GM18508 (cell line): ENCODE measurements around the gene CHRDL1.
"Not testable (repeated sequence)": the region's sequence is repeated elsewhere in the genome, so short reads cannot be mapped to it uniquely, and the experiment has no call there.

Experiments
- ATAC-seq: cut with Tn5 transposase; IDR thresholded peaks from one replicate; pipeline ENCODE4 v1.9.1; 2021; ENCODE audit warnings: moderate number of reproducible peaks; ENCODE audit not compliant: insufficient read depth, unreplicated experiment

CHRDL1 gene

GRCh38 chrX:110669572-110669971 lies 126.0 kb downstream of the CHRDL1 start:
- ATAC-seq, result no peak

GRCh38 chrX:110667706-110668105 lies 127.9 kb downstream of the CHRDL1 start:
- no peak for ATAC-seq

GRCh38 chrX:110665223-110666002 lies 130.2 kb downstream of the CHRDL1 start:
- ATAC-seq, result no peak

GRCh38 chrX:110657073-110657472 lies 138.5 kb downstream of the CHRDL1 start:
- ATAC-seq, result no peak

- ATAC-seq, result not testable (repeated sequence)
Observed at GRCh38 chrX:110654280-110654679, 141.3 kb downstream of the CHRDL1 start.

GRCh38 chrX:110646386-110646785 lies 149.2 kb downstream of the CHRDL1 start:
- no peak for ATAC-seq
